Mesenchymal stem cell (in vitro differentiated cells and primary cell): ENCODE data around the gene ABCD1.

ENCODE experiments used
- DNase-seq: peaks from one replicate; pipeline ENCODE4 v3.0.0-alpha.2; 2013
- H2AFZ ChIP-seq: one replicate; pipeline ENCODE4 v1.6.1; 2013; ENCODE audit warnings: low read depth, mild to moderate bottlenecking, control low read depth, inconsistent platforms, low read length, moderate library complexity
- H2AK5ac ChIP-seq: 2 replicates; pipeline ENCODE4 v1.6.1; 2013; ENCODE audit warnings: low read length, moderate library complexity, mild to moderate bottlenecking, inconsistent platforms; ENCODE audit not compliant: severe bottlenecking
- H2BK120ac ChIP-seq: one replicate; pipeline ENCODE4 v1.6.1; 2013; ENCODE audit warnings: low read depth, mild to moderate bottlenecking, inconsistent platforms, low read length, moderate library complexity
- H2BK12ac ChIP-seq, 2 experiments: one replicate each; pipeline ENCODE4 v1.6.1; 2013; ENCODE audit warnings: inconsistent platforms in 2 of 2, low read length in 2 of 2, mild to moderate bottlenecking in 2 of 2, moderate library complexity in 2 of 2, control low read depth in 1 of 2
- H2BK15ac ChIP-seq: one replicate; pipeline ENCODE4 v1.6.1; 2013; ENCODE audit warnings: mild to moderate bottlenecking, low read depth, inconsistent platforms; ENCODE audit not compliant: poor library complexity, severe bottlenecking
- H2BK5ac ChIP-seq: 2 replicates; pipeline ENCODE4 v1.6.1; 2013; ENCODE audit warnings: low read depth, mild to moderate bottlenecking, low read length, control low read depth, inconsistent platforms; ENCODE audit not compliant: poor library complexity, severe bottlenecking
- H3K14ac ChIP-seq, 2 experiments: one replicate each; pipeline ENCODE4 v1.6.1; 2013; ENCODE audit warnings: inconsistent platforms in 2 of 2, low read length in 2 of 2, control low read depth in 1 of 2, mild to moderate bottlenecking in 1 of 2, moderate library complexity in 1 of 2
- H3K18ac ChIP-seq, 2 experiments: one replicate each; pipeline ENCODE4 v1.6.1; 2013; ENCODE audit warnings: inconsistent platforms in 2 of 2, low read length in 2 of 2, control low read depth in 1 of 2, low read depth in 1 of 2, mild to moderate bottlenecking in 1 of 2
- H3K23ac ChIP-seq, 2 experiments: one replicate each; pipeline ENCODE4 v1.6.1; 2013; ENCODE audit warnings: inconsistent platforms in 2 of 2, low read length in 2 of 2, mild to moderate bottlenecking in 2 of 2, moderate library complexity in 2 of 2, control low read depth in 1 of 2
- H3K27ac ChIP-seq: 2 replicates; pipeline ENCODE4 v1.5.1; 2013; ENCODE audit warnings: mild to moderate bottlenecking, moderate library complexity, low read length, control low read depth, inconsistent platforms; ENCODE audit not compliant: poor library complexity, severe bottlenecking
- H3K27me3 ChIP-seq, 2 experiments: 2 replicates each; pipeline versions ENCODE4 v1.6.1 to v1.7.0; 2013; ENCODE audit warnings: low read length in 2 of 2, mild to moderate bottlenecking in 2 of 2, moderate library complexity in 2 of 2, control low read depth in 1 of 2, inconsistent platforms in 1 of 2; ENCODE audit not compliant: control insufficient read depth in 1 of 2, insufficient read depth in 1 of 2
- H3K36me3 ChIP-seq, 2 experiments: 2 replicates each; pipeline versions ENCODE4 v1.6.1 to v1.7.0; 2013; ENCODE audit warnings: low read length in 2 of 2, control low read depth in 1 of 2, inconsistent platforms in 1 of 2, low read depth in 1 of 2, mild to moderate bottlenecking in 1 of 2; ENCODE audit not compliant: insufficient read depth in 2 of 2, control insufficient read depth in 1 of 2
- H3K4ac ChIP-seq, 2 experiments: one replicate each; pipeline ENCODE4 v1.6.1; 2013; ENCODE audit warnings: inconsistent platforms in 2 of 2, low read length in 2 of 2, mild to moderate bottlenecking in 2 of 2, moderate library complexity in 2 of 2, control low read depth in 1 of 2, low read depth in 1 of 2
- H3K4me1 ChIP-seq: 2 replicates; pipeline ENCODE4 v1.6.1; 2013; ENCODE audit warnings: low read depth, low read length, control low read depth; ENCODE audit not compliant: control insufficient read depth, insufficient read depth
- H3K4me2 ChIP-seq: 2 replicates; pipeline ENCODE4 v1.6.1; 2013; ENCODE audit warnings: low read length, mild to moderate bottlenecking, inconsistent platforms; ENCODE audit not compliant: poor library complexity, severe bottlenecking
- H3K4me3 ChIP-seq, 2 experiments: 2 replicates each; pipeline versions ENCODE4 v1.5.1 to v1.7.0; 2013; ENCODE audit warnings: low read length in 2 of 2, mild to moderate bottlenecking in 2 of 2, control low read depth in 1 of 2, low read depth in 1 of 2; ENCODE audit not compliant: insufficient read depth in 1 of 2
- H3K79me1 ChIP-seq: replicated peaks from 2 replicates; pipeline ENCODE4 v1.6.1; 2013; ENCODE audit warnings: mild to moderate bottlenecking, control low read depth, low read length, inconsistent platforms; ENCODE audit not compliant: poor library complexity, severe bottlenecking
- H3K9ac ChIP-seq: 2 replicates; pipeline ENCODE4 v1.7.0; 2013; ENCODE audit warnings: mild to moderate bottlenecking, low read length, moderate library complexity
- H3K9me3 ChIP-seq: 2 replicates; pipeline ENCODE4 v1.7.0; 2013; ENCODE audit warnings: mild to moderate bottlenecking, low read length; ENCODE audit not compliant: control insufficient read depth
- H4K8ac ChIP-seq: one replicate; pipeline ENCODE4 v1.6.1; 2013; ENCODE audit warnings: inconsistent platforms, mild to moderate bottlenecking, low read length, moderate library complexity
- H4K91ac ChIP-seq: one replicate; pipeline ENCODE4 v1.6.1; 2013; ENCODE audit warnings: mild to moderate bottlenecking, low read length, inconsistent platforms
- WGBS: methylation state at CpG from one replicate; pipeline ENCODE4 v1.1.7; 2013; ENCODE audit warnings: mixed read lengths; 5-methylcytosine and 5-hydroxymethylcytosine counted together

ABCD1 gene

GRCh38 chrX:153731117-153731844 lies 6.6 kb downstream of the ABCD1 start:
- H3K27ac ChIP-seq: no peak overlapping the region
- H2BK120ac ChIP-seq: no peak overlapping the region
- H3K18ac ChIP-seq: no peak overlapping the region
- peaks cover 22% of the 10 kb centered on the region for H3K4me1 ChIP-seq
- H4K91ac ChIP-seq: no peak overlapping the region
- 100% methylated on average over 3 of the region's 6 CpGs for WGBS
- no peak overlapping the region for H2BK5ac ChIP-seq
- H3K9ac ChIP-seq: no peak overlapping the region
- no peak overlapping the region for H2BK12ac ChIP-seq
- H3K36me3 ChIP-seq: peaks cover 10 to 22% of the 10 kb centered on the region in 2 experiments
- H3K79me1 ChIP-seq: peaks cover 4% of the 10 kb centered on the region
- no peak overlapping the region for H2AK5ac ChIP-seq
- no peak overlapping the region for H3K4me3 ChIP-seq
- H3K23ac ChIP-seq: no peak overlapping the region
- no peak overlapping the region for H2AFZ ChIP-seq
- H2BK15ac ChIP-seq: no peak overlapping the region
- H3K9me3 ChIP-seq: peaks cover 25% of the 10 kb centered on the region
- no peak overlapping the region for H3K4me2 ChIP-seq
- H3K14ac ChIP-seq: no peak overlapping the region
- no peaks in the 10 kb centered on the region for H3K27me3 ChIP-seq
- H3K4ac ChIP-seq: no peak overlapping the region
- no peak for DNase-seq
- no peak overlapping the region for H4K8ac ChIP-seq

- H3K4me3 ChIP-seq: no peak overlapping the region
- no peak for DNase-seq
- H3K9me3 ChIP-seq: peaks cover 25% of the 10 kb centered on the region
- no peak overlapping the region for H2BK12ac ChIP-seq
- H3K9ac ChIP-seq: no peak overlapping the region
- no peak overlapping the region for H3K23ac ChIP-seq
- H2BK5ac ChIP-seq: no peak overlapping the region
- H3K79me1 ChIP-seq: peaks cover 4% of the 10 kb centered on the region
- no peak overlapping the region for H2AFZ ChIP-seq
- WGBS: 91% methylated on average over 2 of the region's 3 CpGs
- H3K4me2 ChIP-seq: no peak overlapping the region
- no peak overlapping the region for H2BK120ac ChIP-seq
- H4K8ac ChIP-seq: no peak overlapping the region
- no peak overlapping the region for H4K91ac ChIP-seq
- H3K4me1 ChIP-seq: peaks cover 16% of the 10 kb centered on the region
- peaks cover 10 to 27% of the 10 kb centered on the region in 2 experiments for H3K36me3 ChIP-seq
- no peaks in the 10 kb centered on the region for H3K27me3 ChIP-seq
- no peak overlapping the region for H3K4ac ChIP-seq
- no peak overlapping the region for H2BK15ac ChIP-seq
- no peak overlapping the region for H3K14ac ChIP-seq
- no peak overlapping the region for H2AK5ac ChIP-seq
- no peak overlapping the region for H3K18ac ChIP-seq
- no peak overlapping the region for H3K27ac ChIP-seq
Measured at GRCh38 chrX:153731845-153732215, 7.2 kb downstream of the ABCD1 start.

GRCh38 chrX:153732401-153732800 lies 7.7 kb downstream of the ABCD1 start:
- H3K4me1 ChIP-seq: peaks cover 11% of the 10 kb centered on the region
- no peak overlapping the region for H4K8ac ChIP-seq
- no peak overlapping the region for H3K4me3 ChIP-seq
- peaks cover 25% of the 10 kb centered on the region for H3K9me3 ChIP-seq
- no peak overlapping the region for H3K4me2 ChIP-seq
- no peaks in the 10 kb centered on the region for H3K27me3 ChIP-seq
- 83% methylated on average over 14 of the region's 14 CpGs for WGBS
- no peak overlapping the region for H3K27ac ChIP-seq
- no peak overlapping the region for H2BK12ac ChIP-seq
- H2BK15ac ChIP-seq: no peak overlapping the region
- H3K23ac ChIP-seq: no peak overlapping the region
- no peak overlapping the region for H3K14ac ChIP-seq
- H2BK5ac ChIP-seq: no peak overlapping the region
- H2AFZ ChIP-seq: no peak overlapping the region
- H2AK5ac ChIP-seq: no peak overlapping the region
- H4K91ac ChIP-seq: peak overlapping the region; percentile 15
- no peak overlapping the region for H2BK120ac ChIP-seq
- H3K9ac ChIP-seq: no peak overlapping the region
- no peak overlapping the region for H3K4ac ChIP-seq
- H3K79me1 ChIP-seq: peaks cover 4% of the 10 kb centered on the region
- H3K36me3 ChIP-seq: peaks cover 14 to 32% of the 10 kb centered on the region in 2 experiments
- no peak overlapping the region for H3K18ac ChIP-seq
- DNase-seq: no peak

- Histone ChIP-seq H2AK5ac (no peak overlapping the region), H3K27ac (no peak overlapping the region), H3K4ac (no peak overlapping the region), H3K18ac (no peak overlapping the region), H2BK15ac (no peak overlapping the region), H3K4me3 (no peak overlapping the region), H2BK120ac (no peak overlapping the region), H3K79me1 (no peaks in the 10 kb centered on the region), H4K91ac (no peak overlapping the region), H3K9me3 (peaks cover 25% of the 10 kb centered on the region), H3K4me2 (no peak overlapping the region), H3K4me1 (peaks cover 2% of the 10 kb centered on the region), H2BK12ac (no peak overlapping the region), H3K9ac (no peak overlapping the region), H4K8ac (no peak overlapping the region), H2AFZ (no peak overlapping the region), H3K27me3 (no peaks in the 10 kb centered on the region), H3K14ac (no peak overlapping the region), H3K23ac (no peak overlapping the region), H3K36me3 (peaks cover 21 to 38% of the 10 kb centered on the region in 2 experiments), H2BK5ac (no peak overlapping the region)
- 90% methylated on average over 12 of the region's 15 CpGs for WGBS
- no peak for DNase-seq
Measured at GRCh38 chrX:153733651-153734240, 9.1 kb downstream of the ABCD1 start.
